Osteocyte (in vitro differentiated cells): ENCODE data around the gene AMELX. TPM values are rescaled to one million over a fixed set of nuclear protein-coding genes. Genes with fewer than 3 reads are reported as not detected.

Experiments used
- DNase-seq: peaks from one replicate; pipeline ENCODE4 v3.0.0; 2021; ENCODE audit warnings: mixed read lengths; ENCODE audit not compliant: unreplicated experiment; ENCODE audit errors: extremely low spot score
- H3K27ac Mint-ChIP-seq: one replicate; pipeline ENCODE4 v1.8.0; 2021; ENCODE audit warnings: mild to moderate bottlenecking, mixed read lengths; ENCODE audit not compliant: unreplicated experiment
- H3K27me3 Mint-ChIP-seq: one replicate; pipeline ENCODE4 v1.8.0; 2021; ENCODE audit warnings: mixed read lengths; ENCODE audit not compliant: unreplicated experiment
- H3K36me3 Mint-ChIP-seq: one replicate; pipeline ENCODE4 v1.8.0; 2021; ENCODE audit warnings: mixed read lengths; ENCODE audit not compliant: unreplicated experiment
- H3K4me1 Mint-ChIP-seq: one replicate; pipeline ENCODE4 v1.8.0; 2021; ENCODE audit warnings: mixed read lengths; ENCODE audit not compliant: unreplicated experiment
- H3K4me3 Mint-ChIP-seq: one replicate; pipeline ENCODE4 v1.8.0; 2021; ENCODE audit warnings: mild to moderate bottlenecking, moderate library complexity, mixed read lengths; ENCODE audit not compliant: unreplicated experiment
- H3K9me3 Mint-ChIP-seq: one replicate; pipeline ENCODE4 v1.8.0; 2021; ENCODE audit warnings: mixed read lengths; ENCODE audit not compliant: unreplicated experiment
- long read RNA-seq: library from polyadenylated mRNA; unstranded; transcript quantifications from one replicate; pipeline ENCODE4 v2.0.0, GENCODE V29; 2021
- total RNA-seq: library from RNA; stranded (reverse); gene quantifications from 2 replicates; pipeline ENCODE4 v1.2.1, GENCODE V29; 2021
- TF ChIP-seq, protein P1 (sequence below): fragments of 200-600 bp; sonication (generic); IDR thresholded peaks from 2 replicates; pipeline ENCODE4 v1.5.0; 2021; ENCODE audit warnings: antibody characterized with exemption, mild to moderate bottlenecking, moderate library complexity

AMELX gene
- not detected in 2 replicates for total RNA-seq
- long read RNA-seq: 0 reads

GRCh38 chrX:11293113-11293512 lies at the start of gene AMELX:
Gene AMELX (plus strand): TSS chrX:11293413. CDS start chrX:11294789, 1,376 bp downstream.
- Mint-ChIP-seq H3K27me3 (peaks cover 2% of the 10 kb centered on the region), H3K4me1 (no peaks in the 10 kb centered on the region), H3K9me3 (no peaks in the 10 kb centered on the region), H3K36me3 (no peaks in the 10 kb centered on the region), H3K4me3 (no peak within 1 kb of the TSS), H3K27ac (no peak within 1 kb of the TSS)
- TF ChIP-seq, protein P1, sequence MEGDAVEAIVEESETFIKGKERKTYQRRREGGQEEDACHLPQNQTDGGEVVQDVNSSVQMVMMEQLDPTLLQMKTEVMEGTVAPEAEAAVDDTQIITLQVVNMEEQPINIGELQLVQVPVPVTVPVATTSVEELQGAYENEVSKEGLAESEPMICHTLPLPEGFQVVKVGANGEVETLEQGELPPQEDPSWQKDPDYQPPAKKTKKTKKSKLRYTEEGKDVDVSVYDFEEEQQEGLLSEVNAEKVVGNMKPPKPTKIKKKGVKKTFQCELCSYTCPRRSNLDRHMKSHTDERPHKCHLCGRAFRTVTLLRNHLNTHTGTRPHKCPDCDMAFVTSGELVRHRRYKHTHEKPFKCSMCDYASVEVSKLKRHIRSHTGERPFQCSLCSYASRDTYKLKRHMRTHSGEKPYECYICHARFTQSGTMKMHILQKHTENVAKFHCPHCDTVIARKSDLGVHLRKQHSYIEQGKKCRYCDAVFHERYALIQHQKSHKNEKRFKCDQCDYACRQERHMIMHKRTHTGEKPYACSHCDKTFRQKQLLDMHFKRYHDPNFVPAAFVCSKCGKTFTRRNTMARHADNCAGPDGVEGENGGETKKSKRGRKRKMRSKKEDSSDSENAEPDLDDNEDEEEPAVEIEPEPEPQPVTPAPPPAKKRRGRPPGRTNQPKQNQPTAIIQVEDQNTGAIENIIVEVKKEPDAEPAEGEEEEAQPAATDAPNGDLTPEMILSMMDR: no peak
- no peak for DNase-seq

GRCh38 chrX:11244636-11245035 lies 48.6 kb upstream of the AMELX start:
- Mint-ChIP-seq H3K4me1 (no peaks in the 10 kb centered on the region), H3K4me3 (no peak overlapping the region)

DNA sequence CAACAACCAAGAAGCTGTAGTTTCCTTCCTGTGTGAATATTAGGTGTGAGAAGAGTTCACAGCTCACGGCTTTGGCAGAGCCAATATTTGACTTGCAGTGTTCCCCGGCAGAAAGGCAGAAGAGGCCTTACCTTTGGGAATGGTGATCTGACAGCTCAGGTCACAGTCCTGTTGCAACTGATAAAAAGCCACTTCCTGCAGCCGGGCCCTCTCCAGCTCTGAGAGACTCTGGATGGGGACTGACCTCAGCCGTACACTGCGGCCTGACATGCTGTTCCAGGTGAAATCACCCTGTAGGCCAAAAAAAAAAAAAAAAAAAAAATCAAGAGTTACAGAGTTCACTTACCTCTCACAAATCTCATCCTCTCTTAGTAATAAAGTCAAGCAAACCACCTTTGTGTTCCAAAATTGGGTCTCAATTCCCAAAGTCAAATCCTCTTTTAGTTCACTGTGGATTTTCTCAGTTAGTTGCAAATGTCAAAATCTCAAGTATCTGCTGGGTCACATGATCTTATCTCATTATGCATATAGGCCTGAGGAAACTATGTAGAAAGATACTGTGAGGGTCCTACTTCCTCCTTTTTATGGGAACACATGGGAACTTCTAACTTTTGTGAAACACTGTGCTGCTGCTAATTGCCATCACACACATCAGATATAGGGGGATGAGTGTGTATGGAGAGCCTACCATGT lies 38.6 kb upstream of the AMELX start:
- DNase-seq: no peak
- no peak overlapping the region for H3K4me3 Mint-ChIP-seq
- no peaks in the 10 kb centered on the region for H3K27me3 Mint-ChIP-seq
- H3K27ac Mint-ChIP-seq: no peak overlapping the region
- TF ChIP-seq, protein P1: no peak
- H3K36me3 Mint-ChIP-seq: no peaks in the 10 kb centered on the region
- H3K4me1 Mint-ChIP-seq: no peaks in the 10 kb centered on the region
- H3K9me3 Mint-ChIP-seq: peaks cover 5% of the 10 kb centered on the region

More at GRCh38 chrX:11244636-11245035, 48.6 kb upstream of the AMELX start:
- Mint-ChIP-seq H3K27ac (no peak overlapping the region), H3K36me3 (no peaks in the 10 kb centered on the region), H3K27me3 (no peaks in the 10 kb centered on the region), H3K9me3 (no peaks in the 10 kb centered on the region)
- no peak for DNase-seq
- TF ChIP-seq, protein P1: no peak

DNA sequence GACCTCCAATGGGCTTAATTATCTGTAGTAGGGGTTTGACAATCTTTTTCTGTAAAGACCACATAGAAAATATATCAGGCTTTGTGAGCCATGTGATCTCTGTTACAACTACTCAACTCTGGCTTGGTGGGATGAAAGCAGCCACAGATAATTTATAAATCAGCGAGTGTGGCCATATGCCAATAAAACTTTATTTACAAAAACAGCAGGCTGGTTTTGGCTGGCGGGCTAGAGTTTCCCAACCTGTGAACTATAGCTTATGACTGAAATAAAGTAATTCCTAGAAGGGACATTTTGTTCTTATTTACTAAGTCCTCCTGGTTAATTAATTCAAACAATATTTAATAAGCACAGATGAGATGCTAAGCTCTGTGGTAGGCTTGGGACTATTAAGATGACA lies 35.9 kb upstream of the AMELX start:
- no peak for DNase-seq
- Mint-ChIP-seq H3K36me3 (no peaks in the 10 kb centered on the region), H3K4me1 (no peaks in the 10 kb centered on the region), H3K27me3 (no peaks in the 10 kb centered on the region), H3K9me3 (peaks cover 11% of the 10 kb centered on the region), H3K27ac (no peak overlapping the region), H3K4me3 (no peak overlapping the region)
- TF ChIP-seq, protein P1: no peak

DNA sequence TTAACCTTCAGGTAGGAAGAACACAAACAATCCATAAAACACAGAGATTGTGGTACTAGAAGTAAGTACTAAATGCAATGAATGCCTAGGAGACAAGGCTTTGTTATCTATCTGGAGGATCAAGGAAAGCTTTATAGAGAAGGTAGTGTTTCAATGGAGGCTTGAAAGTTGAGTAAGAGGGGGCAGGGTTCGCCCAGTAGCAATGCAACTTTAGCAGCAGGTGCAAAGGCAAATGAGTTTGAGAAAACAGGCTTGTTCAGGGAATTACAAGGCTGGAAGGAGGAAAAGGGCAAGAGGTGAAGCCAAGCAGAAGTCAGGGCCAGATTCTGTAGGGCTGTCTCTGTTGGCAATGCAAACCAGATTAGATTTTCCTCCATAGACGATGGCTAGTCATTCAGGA lies 35.5 kb upstream of the AMELX start:
- no peaks in the 10 kb centered on the region for H3K27me3 Mint-ChIP-seq
- H3K9me3 Mint-ChIP-seq: peaks cover 11% of the 10 kb centered on the region
- TF ChIP-seq, protein P1: no peak
- H3K4me1 Mint-ChIP-seq: no peaks in the 10 kb centered on the region
- H3K4me3 Mint-ChIP-seq: no peak overlapping the region
- no peak overlapping the region for H3K27ac Mint-ChIP-seq
- H3K36me3 Mint-ChIP-seq: no peaks in the 10 kb centered on the region
- DNase-seq: no peak
